HL-60 (cell line): ENCODE data around the gene ABHD4.
A peak's percentile ranks its signal among the peaks of the same experiment; 100 is the strongest.
"Not testable (repeated sequence)": the region's sequence is repeated elsewhere in the genome, so short reads cannot be mapped to it uniquely, and the experiment has no call there.

Source experiments
- DNase-seq, 2 experiments: peaks; one replicate each; pipeline ENCODE4 v3.0.0-alpha.2; 2010 to 2020; ENCODE audit warnings: low read depth in 1 of 2, low spot score in 1 of 2
- H3K27ac ChIP-seq: fragments of 250-450 bp; sonication (Bioruptor Pico); replicated peaks from 2 replicates; pipeline ENCODE4 v1.5.1; 2020; ENCODE audit warnings: mild to moderate bottlenecking, moderate library complexity
- H3K27me3 ChIP-seq: fragments of 250-450 bp; sonication (Bioruptor Pico); 2 replicates; pipeline ENCODE4 v1.5.1; 2021; ENCODE audit warnings: mild to moderate bottlenecking, moderate library complexity; ENCODE audit not compliant: insufficient read depth, poor library complexity, severe bottlenecking
- H3K4me3 ChIP-seq: replicated peaks from 2 replicates; pipeline ENCODE4 v1.5.1; 2011; ENCODE audit warnings: mild to moderate bottlenecking, control low read depth, low read length; ENCODE audit not compliant: insufficient read depth
- GABPA ChIP-seq: IDR thresholded peaks from 2 replicates; pipeline ENCODE4 v1.6.1; 2012; ENCODE audit warnings: low read depth
- POLR2AphosphoS5 ChIP-seq: IDR thresholded peaks from 2 replicates; pipeline ENCODE4 v1.6.1; 2012; ENCODE audit warnings: low read depth
- SPI1 ChIP-seq: IDR thresholded peaks from 2 replicates; pipeline ENCODE4 v1.6.1; 2012; ENCODE audit warnings: low read depth, mild to moderate bottlenecking, borderline replicate concordance
- TF ChIP-seq, protein P1 (sequence below): IDR thresholded peaks from one replicate; pipeline ENCODE4 v1.5.1; 2011; ENCODE audit warnings: low read length, control low read depth, inconsistent platforms; ENCODE audit not compliant: insufficient read depth
- TF ChIP-seq, protein P2 (sequence below): IDR thresholded peaks from 2 replicates; pipeline ENCODE4 v1.6.1; 2012; ENCODE audit warnings: low read depth; ENCODE audit not compliant: insufficient replicate concordance

Gene ABHD4

GRCh38 chr14:22553445-22553844 lies 44.7 kb upstream of the ABHD4 start:
- no peak for DNase-seq
- H3K27ac ChIP-seq = peak overlapping the region; percentile 28
- H3K4me3 ChIP-seq = no peak overlapping the region
- H3K27me3 ChIP-seq = no peaks in the 10 kb centered on the region
- TF ChIP-seq POLR2AphosphoS5 (no peak), GABPA (no peak), SPI1 (no peak)
- TF ChIP-seq, protein P1, sequence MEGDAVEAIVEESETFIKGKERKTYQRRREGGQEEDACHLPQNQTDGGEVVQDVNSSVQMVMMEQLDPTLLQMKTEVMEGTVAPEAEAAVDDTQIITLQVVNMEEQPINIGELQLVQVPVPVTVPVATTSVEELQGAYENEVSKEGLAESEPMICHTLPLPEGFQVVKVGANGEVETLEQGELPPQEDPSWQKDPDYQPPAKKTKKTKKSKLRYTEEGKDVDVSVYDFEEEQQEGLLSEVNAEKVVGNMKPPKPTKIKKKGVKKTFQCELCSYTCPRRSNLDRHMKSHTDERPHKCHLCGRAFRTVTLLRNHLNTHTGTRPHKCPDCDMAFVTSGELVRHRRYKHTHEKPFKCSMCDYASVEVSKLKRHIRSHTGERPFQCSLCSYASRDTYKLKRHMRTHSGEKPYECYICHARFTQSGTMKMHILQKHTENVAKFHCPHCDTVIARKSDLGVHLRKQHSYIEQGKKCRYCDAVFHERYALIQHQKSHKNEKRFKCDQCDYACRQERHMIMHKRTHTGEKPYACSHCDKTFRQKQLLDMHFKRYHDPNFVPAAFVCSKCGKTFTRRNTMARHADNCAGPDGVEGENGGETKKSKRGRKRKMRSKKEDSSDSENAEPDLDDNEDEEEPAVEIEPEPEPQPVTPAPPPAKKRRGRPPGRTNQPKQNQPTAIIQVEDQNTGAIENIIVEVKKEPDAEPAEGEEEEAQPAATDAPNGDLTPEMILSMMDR = no peak
- TF ChIP-seq, protein P2, sequence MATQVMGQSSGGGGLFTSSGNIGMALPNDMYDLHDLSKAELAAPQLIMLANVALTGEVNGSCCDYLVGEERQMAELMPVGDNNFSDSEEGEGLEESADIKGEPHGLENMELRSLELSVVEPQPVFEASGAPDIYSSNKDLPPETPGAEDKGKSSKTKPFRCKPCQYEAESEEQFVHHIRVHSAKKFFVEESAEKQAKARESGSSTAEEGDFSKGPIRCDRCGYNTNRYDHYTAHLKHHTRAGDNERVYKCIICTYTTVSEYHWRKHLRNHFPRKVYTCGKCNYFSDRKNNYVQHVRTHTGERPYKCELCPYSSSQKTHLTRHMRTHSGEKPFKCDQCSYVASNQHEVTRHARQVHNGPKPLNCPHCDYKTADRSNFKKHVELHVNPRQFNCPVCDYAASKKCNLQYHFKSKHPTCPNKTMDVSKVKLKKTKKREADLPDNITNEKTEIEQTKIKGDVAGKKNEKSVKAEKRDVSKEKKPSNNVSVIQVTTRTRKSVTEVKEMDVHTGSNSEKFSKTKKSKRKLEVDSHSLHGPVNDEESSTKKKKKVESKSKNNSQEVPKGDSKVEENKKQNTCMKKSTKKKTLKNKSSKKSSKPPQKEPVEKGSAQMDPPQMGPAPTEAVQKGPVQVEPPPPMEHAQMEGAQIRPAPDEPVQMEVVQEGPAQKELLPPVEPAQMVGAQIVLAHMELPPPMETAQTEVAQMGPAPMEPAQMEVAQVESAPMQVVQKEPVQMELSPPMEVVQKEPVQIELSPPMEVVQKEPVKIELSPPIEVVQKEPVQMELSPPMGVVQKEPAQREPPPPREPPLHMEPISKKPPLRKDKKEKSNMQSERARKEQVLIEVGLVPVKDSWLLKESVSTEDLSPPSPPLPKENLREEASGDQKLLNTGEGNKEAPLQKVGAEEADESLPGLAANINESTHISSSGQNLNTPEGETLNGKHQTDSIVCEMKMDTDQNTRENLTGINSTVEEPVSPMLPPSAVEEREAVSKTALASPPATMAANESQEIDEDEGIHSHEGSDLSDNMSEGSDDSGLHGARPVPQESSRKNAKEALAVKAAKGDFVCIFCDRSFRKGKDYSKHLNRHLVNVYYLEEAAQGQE = no peak

DNA sequence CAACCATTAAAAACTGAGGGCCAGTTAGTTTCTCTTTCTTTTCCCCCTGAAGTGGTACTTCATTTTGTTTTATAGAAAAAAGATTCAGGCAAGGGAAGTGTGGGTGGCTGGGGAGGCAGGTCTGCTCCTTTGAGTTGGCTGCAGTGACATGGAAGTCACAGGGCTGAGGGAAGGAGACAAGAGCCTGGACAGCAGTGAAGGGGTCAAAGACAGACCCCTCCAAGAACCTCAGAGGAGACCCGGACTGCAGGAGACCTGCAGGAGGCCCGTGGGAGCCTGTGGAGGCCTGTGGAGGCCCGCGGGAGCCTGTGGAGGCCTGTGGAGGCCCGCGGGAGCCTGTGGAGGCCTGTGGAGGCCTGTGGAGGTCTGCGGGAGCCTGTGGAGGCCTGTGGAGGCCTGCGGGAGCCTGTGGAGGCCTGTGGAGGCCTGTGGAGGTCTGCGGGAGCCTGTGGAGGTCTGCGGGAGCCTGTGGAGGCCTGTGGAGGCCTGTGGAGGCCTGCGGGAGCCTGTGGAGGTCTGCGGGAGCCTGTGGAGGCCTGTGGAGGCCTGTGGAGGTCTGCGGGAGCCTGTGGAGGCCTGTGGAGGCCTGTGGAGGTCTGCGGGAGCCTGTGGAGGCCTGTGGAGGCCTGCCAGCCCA lies 44.1 kb upstream of the ABHD4 start:
- not testable (repeated sequence) for H3K4me3 ChIP-seq, DNase-seq, H3K27me3 ChIP-seq
- peak overlapping the region; percentile 28 for H3K27ac ChIP-seq

DNA sequence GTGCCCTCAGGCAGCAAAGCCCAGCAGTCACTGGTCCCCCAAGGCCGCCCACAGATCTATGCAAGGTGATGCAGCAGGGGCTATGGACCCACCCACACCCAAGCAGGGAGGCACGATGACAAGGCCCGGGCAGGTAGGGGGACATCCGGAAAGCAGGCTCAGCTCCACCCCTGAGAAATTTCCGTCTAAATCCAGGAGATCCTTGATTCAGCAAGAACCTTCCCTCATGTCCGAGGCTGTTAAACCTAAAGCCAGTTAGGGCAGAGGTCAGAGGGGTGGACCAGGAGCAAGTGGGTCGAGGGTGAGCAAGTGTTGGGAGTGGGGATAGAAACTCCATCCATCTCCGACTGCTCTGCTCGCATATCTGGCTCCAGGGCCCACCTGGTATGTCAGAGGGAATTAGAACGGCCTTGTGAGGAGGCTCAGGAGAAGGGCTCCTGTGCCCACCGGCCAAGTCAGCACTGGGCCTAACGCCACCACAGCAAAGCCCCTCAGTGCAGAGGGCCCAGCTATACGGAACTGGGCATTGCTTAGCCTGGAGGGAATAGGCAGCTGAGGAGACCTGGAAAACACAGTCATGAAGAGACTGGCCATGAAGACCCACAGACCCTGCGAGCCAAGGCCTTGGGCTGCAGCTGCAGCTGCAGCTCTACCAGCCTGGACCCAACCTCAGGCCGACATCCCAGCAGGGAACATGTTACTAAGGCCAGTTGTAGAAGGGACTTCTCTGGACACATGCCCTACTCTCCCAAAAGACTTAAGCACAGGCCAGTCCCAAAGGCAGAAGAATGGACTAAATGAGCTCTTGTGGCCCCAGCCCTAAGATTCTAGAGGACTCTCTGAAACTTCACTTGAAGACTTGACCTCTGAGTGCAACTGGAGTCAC lies 43.4 kb upstream of the ABHD4 start:
- H3K27ac ChIP-seq = peak overlapping the region; percentile 99
- TF ChIP-seq POLR2AphosphoS5 (no peak), GABPA (no peak), SPI1 (no peak)
- TF ChIP-seq, protein P2 = no peak
- TF ChIP-seq, protein P1 = no peak
- DNase-seq = no peak
- H3K27me3 ChIP-seq = no peaks in the 10 kb centered on the region
- no peak overlapping the region for H3K4me3 ChIP-seq

- no peaks in the 10 kb centered on the region for H3K27me3 ChIP-seq
- H3K27ac ChIP-seq = peak overlapping the region; percentile 99
- peak in 1 of 2 experiments; percentile 58 for DNase-seq
- TF ChIP-seq SPI1 (no peak), GABPA (no peak), POLR2AphosphoS5 (no peak)
- TF ChIP-seq, protein P1 = no peak
- TF ChIP-seq, protein P2 = no peak
- H3K4me3 ChIP-seq = no peak overlapping the region
These were observed 42.6 kb upstream of the ABHD4 start for GRCh38 chr14:22555384-22556011.
